AG08396 (cell line): ENCODE results near the gene KDM4C.
"Not testable (repeated sequence)": the region's sequence is repeated elsewhere in the genome, so short reads cannot be mapped to it uniquely, and the experiment has no call there.

Experiments used
- DNase-seq: peaks from one replicate; pipeline ENCODE4 v3.0.0; 2012; ENCODE audit warnings: low spot score, mixed read lengths

The KDM4C gene

GRCh38 chr9:6764011-6764410 lies 6.2 kb downstream of the KDM4C start:
- no peak for DNase-seq

DNA sequence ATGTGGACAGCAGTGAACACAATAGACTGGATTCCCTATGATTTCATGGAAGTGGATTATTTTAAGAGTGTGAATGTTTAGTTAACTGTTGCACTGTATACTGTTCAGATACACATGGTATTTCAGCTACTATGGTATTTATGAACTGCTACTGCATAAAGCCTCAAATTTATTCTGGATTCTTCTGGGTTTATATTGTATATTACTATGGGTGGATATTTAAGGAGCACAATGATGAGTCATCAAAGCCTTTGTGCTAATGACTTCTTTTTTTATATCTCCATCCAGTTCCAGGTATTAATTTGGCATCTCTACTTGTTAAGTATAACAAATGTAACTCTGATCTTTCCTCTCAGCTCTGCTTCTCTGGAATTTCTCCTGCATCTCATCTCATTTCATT lies 6.8 kb downstream of the KDM4C start:
- DNase-seq, result no peak

GRCh38 chr9:6764950-6765349 lies 7.2 kb downstream of the KDM4C start:
- no peak for DNase-seq

DNA sequence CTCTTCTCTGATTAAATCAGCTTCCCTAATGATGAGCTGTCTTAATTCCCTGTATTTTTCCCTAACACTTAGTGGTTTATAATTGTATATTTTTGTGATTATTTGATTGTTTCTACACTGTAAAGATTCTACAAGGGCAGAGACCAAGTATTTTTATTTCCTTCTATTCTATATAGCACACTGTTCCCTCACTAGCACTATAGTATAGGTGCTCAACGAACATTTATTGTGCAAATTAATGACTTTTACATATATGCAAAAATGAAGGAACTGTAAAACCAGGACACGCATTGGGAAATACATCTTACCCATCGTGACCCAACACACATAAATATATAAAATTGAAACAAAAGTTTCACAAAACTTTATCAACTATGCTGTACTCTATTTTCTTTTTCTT lies 7.6 kb downstream of the KDM4C start:
- no peak for DNase-seq

GRCh38 chr9:6766606-6767005 lies 8.8 kb downstream of the KDM4C start:
- no peak for DNase-seq

DNA sequence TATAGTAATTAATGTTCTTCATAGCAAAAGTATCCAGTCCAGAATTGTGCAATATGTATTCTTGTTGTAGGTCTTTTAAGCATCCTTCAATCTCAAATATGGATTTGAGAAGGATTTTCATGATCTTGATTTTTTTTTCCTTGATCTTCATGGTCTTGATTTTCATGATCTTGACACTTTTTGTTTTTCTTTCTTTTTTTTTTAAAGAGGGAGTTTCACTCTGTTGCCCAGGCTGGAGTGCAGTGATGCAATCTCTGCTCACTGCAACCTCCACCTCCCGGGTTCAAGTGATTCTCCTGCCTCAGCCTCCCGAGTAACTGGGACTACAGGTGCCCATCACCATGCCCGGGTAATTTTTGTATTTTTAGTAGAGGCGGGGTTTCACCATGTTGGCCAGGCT lies 10.8 kb downstream of the KDM4C start:
- not testable (repeated sequence) for DNase-seq

- no peak for DNase-seq
Measured at GRCh38 chr9:6771722-6772121, 13.9 kb downstream of the KDM4C start.

GRCh38 chr9:6777213-6777902 lies 19.6 kb downstream of the KDM4C start:
- DNase-seq, result no peak

DNA sequence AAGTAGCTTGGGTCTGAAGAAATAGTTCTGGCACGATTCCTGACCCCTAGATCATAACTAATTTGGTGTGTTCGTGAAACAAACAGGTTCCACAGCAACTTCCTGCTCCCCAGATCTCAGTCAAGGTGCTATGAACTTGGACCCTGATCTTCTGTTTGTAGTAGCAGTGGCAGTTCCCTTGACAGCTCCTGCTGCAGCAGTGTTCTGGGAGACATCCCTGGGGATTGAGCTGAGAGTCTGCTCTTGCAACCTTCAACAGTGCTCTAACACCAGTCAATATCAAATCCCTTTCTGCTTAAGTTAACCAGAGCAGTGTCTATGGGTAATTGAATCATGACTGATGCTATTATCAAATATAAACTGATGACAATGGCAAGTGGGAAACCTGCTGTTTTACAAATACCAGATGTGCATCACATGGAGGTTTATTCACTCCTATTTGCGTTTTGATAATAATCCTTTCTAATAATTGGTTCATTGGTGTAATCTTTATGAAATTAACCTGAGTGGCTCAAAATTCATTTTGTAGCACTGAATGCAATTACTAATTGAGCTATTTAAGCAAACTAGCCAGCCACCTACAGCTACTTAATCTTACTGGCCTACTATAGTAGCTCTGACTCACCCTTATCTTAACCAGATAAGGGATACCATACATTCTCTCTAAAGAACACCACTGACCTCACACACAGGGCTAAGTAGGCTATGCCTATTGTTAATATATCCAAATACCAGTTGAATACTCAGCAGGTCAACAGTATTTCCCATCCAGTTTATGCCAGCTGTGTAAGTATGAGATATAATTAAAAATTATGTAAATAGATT lies 21.9 kb downstream of the KDM4C start:
- DNase-seq, result no peak

GRCh38 chr9:6780690-6781089 lies 22.9 kb downstream of the KDM4C start:
- DNase-seq, result no peak

DNA sequence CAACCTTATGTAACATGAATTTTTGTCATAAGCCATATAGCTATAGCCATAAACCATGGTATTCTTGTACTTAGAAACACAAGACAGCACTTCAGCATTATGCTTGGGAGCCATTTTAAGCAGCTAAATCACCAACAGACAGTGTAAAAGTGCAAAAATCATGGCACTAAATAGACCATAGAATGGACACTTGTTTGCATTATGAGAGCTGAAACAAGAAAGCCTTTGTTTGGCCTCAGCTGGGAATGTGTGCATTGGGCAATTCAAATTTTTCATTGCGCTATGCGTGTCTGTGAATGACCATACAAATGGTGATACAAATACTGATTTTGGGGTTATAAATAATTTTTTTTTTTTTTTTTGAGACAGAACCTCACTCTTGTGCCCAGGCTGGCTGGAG lies 23.7 kb downstream of the KDM4C start:
- DNase-seq, result no peak

DNA sequence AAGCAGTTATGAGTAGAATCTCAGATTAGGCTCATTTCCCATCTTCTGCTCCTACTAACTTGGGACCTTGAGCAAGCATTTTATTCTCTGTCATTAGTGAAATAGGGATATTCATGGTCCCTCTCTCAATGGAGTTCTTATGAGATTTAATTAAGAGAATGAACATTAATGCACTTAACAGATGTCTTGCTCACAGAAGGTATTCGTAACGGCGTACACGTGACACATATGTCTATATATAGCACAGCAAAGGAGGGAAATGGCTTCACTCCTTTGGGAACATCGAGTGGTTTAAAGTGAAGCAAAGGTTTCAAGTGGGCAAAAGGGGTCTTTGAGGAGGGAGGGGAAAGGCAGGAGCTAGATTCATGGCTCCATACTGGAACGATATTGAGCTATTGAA lies 24.6 kb downstream of the KDM4C start:
- no peak for DNase-seq

GRCh38 chr9:6782981-6783380 lies 25.2 kb downstream of the KDM4C start:
- DNase-seq, result no peak

DNA sequence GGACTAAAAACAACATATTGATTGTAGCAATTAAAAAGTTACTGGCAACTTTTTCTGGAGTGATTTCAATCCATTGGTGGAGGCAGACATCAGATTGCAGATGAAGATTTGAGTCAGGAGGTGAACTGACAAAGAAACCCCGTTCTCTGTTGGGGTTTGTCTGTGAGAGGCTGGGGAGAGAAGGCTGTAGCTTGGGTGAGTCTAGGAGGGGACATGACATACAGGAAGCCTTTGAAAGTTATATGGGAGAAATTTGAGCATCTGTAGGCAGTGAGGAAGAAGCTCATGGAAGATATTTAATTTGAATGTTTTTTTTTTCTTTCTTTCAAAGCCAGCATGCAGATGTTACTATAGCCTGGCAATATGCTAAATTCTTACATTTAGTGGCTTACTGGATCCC lies 26.0 kb downstream of the KDM4C start:
- DNase-seq, result no peak

- no peak for DNase-seq
Measured at GRCh38 chr9:6785682-6786081, 27.9 kb downstream of the KDM4C start.

GRCh38 chr9:6787793-6788161 lies 30.0 kb downstream of the KDM4C start:
- no peak for DNase-seq

- peak; percentile 76 for DNase-seq
Measured at GRCh38 chr9:6788162-6789016, 30.6 kb downstream of the KDM4C start.

- not testable (repeated sequence) for DNase-seq
Measured at GRCh38 chr9:6789017-6789338, 31.2 kb downstream of the KDM4C start.

DNA sequence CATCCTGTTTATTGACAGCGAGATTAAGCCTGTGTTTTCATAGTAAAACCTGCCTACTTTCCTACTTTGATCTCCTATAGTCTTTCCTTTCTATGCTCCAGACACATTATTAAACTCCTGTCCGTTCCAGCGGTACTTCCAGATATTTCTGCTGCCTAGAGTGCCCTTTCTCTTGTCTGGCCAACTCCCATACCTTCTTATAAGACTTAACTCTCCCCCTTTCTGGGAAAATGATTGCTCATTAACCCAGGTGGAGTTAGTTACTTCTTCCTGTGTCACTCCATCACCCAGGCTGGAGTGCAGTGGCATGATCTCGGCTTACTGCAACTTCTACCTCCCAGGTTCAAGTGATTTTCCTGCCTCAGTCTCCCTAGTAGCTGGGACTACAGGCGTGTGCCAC lies 33.1 kb downstream of the KDM4C start:
- DNase-seq, result no peak

GRCh38 chr9:6793203-6793602 lies 35.4 kb downstream of the KDM4C start:
- no peak for DNase-seq

GRCh38 chr9:6794936-6795335 lies 37.2 kb downstream of the KDM4C start:
- DNase-seq, result no peak

- DNase-seq, result no peak
Measured at GRCh38 chr9:6802926-6803325, 45.2 kb downstream of the KDM4C start.

GRCh38 chr9:6805532-6805931 lies 47.8 kb downstream of the KDM4C start:
- peak; percentile 78 for DNase-seq
